ENCODE results near the gene SLC22A23.

GRCh38 chr6:3221578-3221977 lies 235.3 kb downstream of the SLC22A23 start:
- no peak for TF ChIP-seq CTCF (IDR thresholded peaks at IDR 0.05; ENCODE audit: low read depth, low read length, poor library complexity, severe bottlenecking)
- TF ChIP-seq EZH2phosphoT487 (IDR thresholded peaks at IDR 0.05; ENCODE audit: borderline replicate concordance, low read length), result no peak

Data from DOHH2 (cell line).